HG03060 (cell line): ENCODE data around the gene KRTAP4-12.
"Not testable (repeated sequence)": the region's sequence is repeated elsewhere in the genome, so short reads cannot be mapped to it uniquely, and the experiment has no call there.

Experiments
- ATAC-seq: cut with Tn5 transposase; IDR thresholded peaks from one replicate; pipeline ENCODE4 v1.9.1; 2021; ENCODE audit warnings: low read depth, moderate number of reproducible peaks; ENCODE audit not compliant: unreplicated experiment

KRTAP4-12 gene

GRCh38 chr17:41123991-41124371, at the start of gene KRTAP4-12:
KRTAP4-12 (minus strand) TSS chr17:41124182; CDS start chr17:41124122, 60 bp downstream.
- ATAC-seq: not testable (repeated sequence)

GRCh38 chr17:41171886-41172285, 47.9 kb upstream of the KRTAP4-12 start:
- ATAC-seq: no peak

- ATAC-seq: no peak
These were observed 44.1 kb upstream of the KRTAP4-12 start, which contains the start of gene KRTAP4-3 for GRCh38 chr17:41168121-41168520. KRTAP4-3 (minus strand) TSS chr17:41168221; CDS start chr17:41168172, 49 bp downstream.

GRCh38 chr17:41167561-41167960, 43.6 kb upstream of the KRTAP4-12 start:
- no peak for ATAC-seq

GRCh38 chr17:41163828-41164227, 39.8 kb upstream of the KRTAP4-12 start:
- no peak for ATAC-seq

GRCh38 chr17:41160648-41161047, 36.7 kb upstream of the KRTAP4-12 start, which contains the start of gene KRTAP4-4:
KRTAP4-4 (minus strand) TSS chr17:41160748; CDS start chr17:41160691, 57 bp downstream.
- ATAC-seq: no peak

- ATAC-seq: not testable (repeated sequence)
These were observed 36.2 kb upstream of the KRTAP4-12 start for GRCh38 chr17:41160190-41160589.

GRCh38 chr17:41153856-41154255, 29.9 kb upstream of the KRTAP4-12 start:
- no peak for ATAC-seq

- no peak for ATAC-seq
These were observed 27.5 kb upstream of the KRTAP4-12 start for GRCh38 chr17:41151525-41151924.

- ATAC-seq: no peak
These were observed 26.0 kb upstream of the KRTAP4-12 start for GRCh38 chr17:41150026-41150425.

- no peak for ATAC-seq
These were observed 25.6 kb upstream of the KRTAP4-12 start, which contains the start of gene KRTAP4-5 for GRCh38 chr17:41149652-41149985. KRTAP4-5 (minus strand) TSS chr17:41149825; CDS start chr17:41149767, 58 bp downstream.

GRCh38 chr17:41148971-41149651, 25.1 kb upstream of the KRTAP4-12 start:
- ATAC-seq: not testable (repeated sequence)

GRCh38 chr17:41147531-41148204, 23.7 kb upstream of the KRTAP4-12 start:
- ATAC-seq: no peak

- no peak for ATAC-seq
These were observed 21.3 kb upstream of the KRTAP4-12 start for GRCh38 chr17:41145261-41145660.

GRCh38 chr17:41144846-41145245, 20.9 kb upstream of the KRTAP4-12 start:
- no peak for ATAC-seq

GRCh38 chr17:41141361-41141760, 17.4 kb upstream of the KRTAP4-12 start:
- ATAC-seq: no peak

GRCh38 chr17:41140360-41141131, 16.6 kb upstream of the KRTAP4-12 start, which contains the start of gene KRTAP4-6:
KRTAP4-6 (minus strand) TSS chr17:41140544; CDS start chr17:41140487, 57 bp downstream.
- no peak for ATAC-seq

- not testable (repeated sequence) for ATAC-seq
These were observed 15.9 kb upstream of the KRTAP4-12 start for GRCh38 chr17:41139865-41140264.

- no peak for ATAC-seq
These were observed 10.1 kb upstream of the KRTAP4-12 start for GRCh38 chr17:41133880-41134735.

- ATAC-seq: no peak
These were observed 8.0 kb upstream of the KRTAP4-12 start for GRCh38 chr17:41131979-41132378.
